ENCODE measurements around the gene DNAH17. TPM values are rescaled to one million over a fixed set of nuclear protein-coding genes. Genes with fewer than 3 reads are reported as not detected.

Gene DNAH17
- total RNA-seq, 1 experiment from 2014 or later, result 0.11 TPM

- Histone ChIP-seq H3K36me3 (ENCODE audit: insufficient read depth, low read length, poor library complexity, severe bottlenecking) (peaks cover 55% of the 10 kb centered on the region), H3K4me1 (ENCODE audit: insufficient read depth, low read length, poor library complexity, severe bottlenecking) (no peaks in the 10 kb centered on the region), H3K9me3 (ENCODE audit: low read depth, low read length, poor library complexity, severe bottlenecking) (no peaks in the 10 kb centered on the region), H3K27ac (ENCODE audit: low read depth, low read length, poor library complexity, severe bottlenecking) (no peak overlapping the region), H3K4me3 (ENCODE audit: low read depth, low read length, poor library complexity, severe bottlenecking) (no peak overlapping the region), H3K27me3 (replicated peaks; ENCODE audit: insufficient read depth, low read depth, low read length, poor library complexity) (no peaks in the 10 kb centered on the region)
- TF ChIP-seq CTCF (conservative IDR thresholded peaks at IDR 0.05; ENCODE audit: low read depth, low read length) (no peak), EZH2 (IDR thresholded peaks at IDR 0.05; ENCODE audit: borderline replicate concordance, low read depth, low read length, poor library complexity, severe bottlenecking) (no peak)
- intact Hi-C loops (cut with micrococcal nuclease; ENCODE audit: unreplicated experiment), result no loop called here
- ChIA-PET CTCF (no interaction called here), POLR2A (ENCODE audit: low non-redundant PET) (no interaction called here)
- no TSS peak for BruUV-seq (replicated peaks)
- DNase-seq (ENCODE audit: low spot score), result no peak
Measured at GRCh38 chr17:78401891-78402290, 175.3 kb downstream of the DNAH17 start.

GRCh38 chr17:78401246-78401645 lies 175.9 kb downstream of the DNAH17 start:
- no peak for TF ChIP-seq EZH2 (IDR thresholded peaks at IDR 0.05; ENCODE audit: borderline replicate concordance, low read depth, low read length, poor library complexity, severe bottlenecking)
- no peak for TF ChIP-seq CTCF (conservative IDR thresholded peaks at IDR 0.05; ENCODE audit: low read depth, low read length)
- intact Hi-C loops (cut with micrococcal nuclease; ENCODE audit: unreplicated experiment), result no loop called here
- Histone ChIP-seq H3K4me3 (ENCODE audit: low read depth, low read length, poor library complexity, severe bottlenecking) (no peak overlapping the region), H3K27me3 (replicated peaks; ENCODE audit: insufficient read depth, low read depth, low read length, poor library complexity) (no peaks in the 10 kb centered on the region), H3K36me3 (ENCODE audit: insufficient read depth, low read length, poor library complexity, severe bottlenecking) (peaks cover 55% of the 10 kb centered on the region), H3K27ac (ENCODE audit: low read depth, low read length, poor library complexity, severe bottlenecking) (no peak overlapping the region), H3K9me3 (ENCODE audit: low read depth, low read length, poor library complexity, severe bottlenecking) (no peaks in the 10 kb centered on the region), H3K4me1 (ENCODE audit: insufficient read depth, low read length, poor library complexity, severe bottlenecking) (no peaks in the 10 kb centered on the region)
- no TSS peak for BruUV-seq (replicated peaks)
- ChIA-PET POLR2A (ENCODE audit: low non-redundant PET) (no interaction called here), CTCF (no interaction called here)
- DNase-seq (ENCODE audit: low spot score), result no peak

- ChIA-PET CTCF (no interaction called here), POLR2A (ENCODE audit: low non-redundant PET) (no interaction called here)
- H3K4me1 ChIP-seq (ENCODE audit: insufficient read depth, low read length, poor library complexity, severe bottlenecking), result no peaks in the 10 kb centered on the region
- DNase-seq (ENCODE audit: low spot score), result no peak
- H3K9me3 ChIP-seq (ENCODE audit: low read depth, low read length, poor library complexity, severe bottlenecking), result no peaks in the 10 kb centered on the region
- no TSS peak for BruUV-seq (replicated peaks)
- H3K4me3 ChIP-seq (ENCODE audit: low read depth, low read length, poor library complexity, severe bottlenecking), result no peak overlapping the region
- no peak overlapping the region for H3K27ac ChIP-seq (ENCODE audit: low read depth, low read length, poor library complexity, severe bottlenecking)
- no peaks in the 10 kb centered on the region for H3K27me3 ChIP-seq (replicated peaks; ENCODE audit: insufficient read depth, low read depth, low read length, poor library complexity)
- intact Hi-C loops (cut with micrococcal nuclease; ENCODE audit: unreplicated experiment), result no loop called here
- H3K36me3 ChIP-seq (ENCODE audit: insufficient read depth, low read length, poor library complexity, severe bottlenecking), result peaks cover 54% of the 10 kb centered on the region
- TF ChIP-seq EZH2 (IDR thresholded peaks at IDR 0.05; ENCODE audit: borderline replicate concordance, low read depth, low read length, poor library complexity, severe bottlenecking) (no peak), CTCF (conservative IDR thresholded peaks at IDR 0.05; ENCODE audit: low read depth, low read length) (no peak)
Measured at GRCh38 chr17:78400581-78401240, 176.5 kb downstream of the DNAH17 start.
